ENCODE results near the gene SPACA5. TPM values are rescaled to one million over a fixed set of nuclear protein-coding genes. Genes with fewer than 3 reads are reported as not detected.
A peak's percentile ranks its signal among the peaks of the same experiment; 100 is the strongest.
"Not testable (repeated sequence)": the region's sequence is repeated elsewhere in the genome, so short reads cannot be mapped to it uniquely, and the experiment has no call there.

The SPACA5 gene
- total RNA-seq, 1 donor from 2014 or later = not detected

DNA sequence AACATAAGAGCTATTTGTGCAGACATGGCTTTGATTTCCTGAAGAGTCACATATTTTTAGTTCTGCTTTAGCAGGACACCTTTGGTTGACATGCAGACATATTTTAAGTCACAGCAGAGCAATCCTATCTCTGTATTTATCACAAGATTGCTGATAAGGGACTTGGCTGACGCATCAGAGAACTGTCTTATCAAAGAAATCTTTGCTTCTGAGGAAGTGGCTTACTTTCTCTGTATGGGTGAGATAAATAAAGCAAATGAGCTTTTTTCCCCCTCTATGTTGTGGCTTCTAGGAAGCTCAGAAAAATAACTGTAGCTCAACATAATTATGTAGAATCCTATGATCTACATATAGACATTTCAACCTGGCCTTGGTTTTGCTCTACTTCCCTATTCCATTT lies 13.1 kb downstream of the SPACA5 start:
- ATAC-seq (ENCODE audit: poor library complexity) = not testable (repeated sequence)

DNA sequence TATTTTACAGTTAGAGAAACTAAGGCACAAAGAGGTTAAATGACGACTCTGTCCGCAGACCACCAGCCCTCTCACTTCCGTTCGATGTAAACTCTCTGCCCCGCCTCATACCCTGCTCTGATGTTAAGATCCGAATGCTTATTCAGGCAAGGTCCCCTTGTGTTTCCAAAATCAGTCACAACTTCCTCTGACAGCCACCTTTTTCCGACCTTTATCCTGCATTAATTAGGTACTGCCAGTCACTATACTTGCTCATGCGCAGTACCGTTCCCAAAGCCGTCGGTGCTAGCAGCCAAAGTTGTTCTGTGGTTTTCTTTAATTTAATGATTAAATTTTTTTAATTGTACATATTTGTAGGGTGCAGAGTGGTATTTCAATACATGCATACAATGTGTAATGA lies 13.7 kb downstream of the SPACA5 start:
- peak; percentile 17 for ATAC-seq (ENCODE audit: poor library complexity)
- DNase-seq = not testable (repeated sequence)
- intact Hi-C loops (cut with DNase I) = loop anchor here (10.0 kb wide), 2 partner anchors 186 to 366 kb away; partner anchors contain the start of genes ELK1, UXT and ZNF81

More for the DNA sequence above, 13.1 kb downstream of the SPACA5 start:
- intact Hi-C loops (cut with DNase I) = loop anchor here (10.0 kb wide), 2 partner anchors 185 to 365 kb away; partner anchors contain the start of genes ELK1, UXT and ZNF81
- DNase-seq = not testable (repeated sequence)

- intact Hi-C loops (cut with DNase I) = loop anchor here (10.0 kb wide), 2 partner anchors 186 to 366 kb away; partner anchors contain the start of genes ELK1, UXT and ZNF81
- ATAC-seq (ENCODE audit: poor library complexity) = peak; percentile 93
- peak; percentile 86 for DNase-seq
Observed at GRCh38 chrX:48021026-48021900, 14.5 kb downstream of the SPACA5 start.

- DNase-seq = no peak
- intact Hi-C loops (cut with DNase I) = loop anchor here (10.0 kb wide), 2 partner anchors 187 to 367 kb away; partner anchors contain the start of genes ELK1, UXT and ZNF81
- no peak for ATAC-seq (ENCODE audit: poor library complexity)
Observed at GRCh38 chrX:48022100-48022499, 15.3 kb downstream of the SPACA5 start.

DNA sequence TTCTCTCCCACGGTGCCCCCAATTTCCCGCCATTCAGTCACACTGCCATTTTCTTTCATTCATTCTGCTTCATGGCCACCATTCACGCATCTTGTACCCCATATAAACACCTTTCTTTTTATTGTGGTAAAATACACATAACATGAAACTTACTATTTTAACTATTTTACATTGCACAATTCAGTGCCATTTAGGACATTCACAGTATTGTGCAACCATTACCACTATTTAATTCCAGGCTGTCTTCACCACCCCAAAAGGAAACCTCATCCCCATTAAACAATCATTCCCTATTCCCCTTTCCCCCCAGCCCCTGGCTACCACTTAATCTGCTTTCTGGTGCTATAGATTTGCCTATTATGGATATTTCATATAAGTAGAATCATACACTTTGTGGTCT lies 15.9 kb downstream of the SPACA5 start:
- ATAC-seq (ENCODE audit: poor library complexity) = no peak
- intact Hi-C loops (cut with DNase I) = loop anchor here (10.0 kb wide), 2 partner anchors 188 to 368 kb away; partner anchors contain the start of genes ELK1, UXT and ZNF81
- no peak for DNase-seq

DNA sequence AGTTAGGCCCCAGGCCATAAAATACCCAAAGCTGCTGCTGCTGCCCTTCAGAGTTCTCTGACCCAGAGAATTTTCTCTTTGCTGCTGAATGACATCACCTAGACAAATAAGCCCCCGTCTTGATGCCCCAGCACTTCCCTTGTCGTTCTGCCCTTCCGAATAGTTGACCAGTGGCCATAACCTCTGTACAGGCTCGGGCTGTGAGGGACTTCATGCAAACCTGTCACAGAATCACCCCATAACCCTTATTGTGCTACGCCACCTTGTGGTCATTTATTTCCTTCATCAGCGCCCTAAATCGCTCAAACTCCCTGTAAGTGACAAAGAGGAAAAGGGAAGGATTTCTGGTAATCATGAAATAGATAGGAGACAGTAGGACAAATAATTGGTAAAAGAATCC lies 18.8 kb downstream of the SPACA5 start:
- intact Hi-C loops (cut with DNase I) = loop anchor here (10.0 kb wide), 2 partner anchors 191 to 371 kb away; partner anchors contain the start of genes ELK1, UXT and ZNF81
- peak; percentile 76 for ATAC-seq (ENCODE audit: poor library complexity)
- DNase-seq = no peak

- not testable (repeated sequence) for ATAC-seq (ENCODE audit: poor library complexity); DNase-seq
- intact Hi-C loops (cut with DNase I) = loop anchor here (10.0 kb wide), 2 partner anchors 193 to 373 kb away; partner anchors contain the start of genes ELK1, UXT and ZNF81
Observed at GRCh38 chrX:48027545-48027944, 20.8 kb downstream of the SPACA5 start.

DNA sequence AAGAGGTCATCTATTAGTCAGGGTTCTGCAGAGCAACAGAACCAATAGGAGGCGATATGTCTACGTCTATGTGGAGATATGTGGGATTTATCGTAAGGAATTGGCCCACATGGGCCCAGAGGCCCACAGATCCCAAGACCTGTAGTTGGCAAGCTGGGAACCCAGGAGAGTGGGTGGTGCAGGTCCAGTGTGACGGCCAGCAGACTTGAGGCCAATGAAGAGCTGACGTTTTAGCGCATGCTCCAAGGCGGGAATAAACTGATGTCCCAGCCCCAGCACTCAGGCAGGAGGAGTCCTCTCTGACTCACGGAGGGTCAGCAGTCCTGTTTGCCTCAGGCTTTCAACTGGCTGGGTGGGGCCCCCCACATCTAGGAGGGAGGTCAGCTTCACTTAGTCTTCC lies 21.3 kb downstream of the SPACA5 start:
- DNase-seq = no peak
- intact Hi-C loops (cut with DNase I) = loop anchor here (10.0 kb wide), 2 partner anchors 193 to 373 kb away; partner anchors contain the start of genes ELK1, UXT and ZNF81
- ATAC-seq (ENCODE audit: poor library complexity) = no peak

- DNase-seq = no peak
- ATAC-seq (ENCODE audit: poor library complexity) = no peak
Observed at GRCh38 chrX:48030237-48030636, 23.4 kb downstream of the SPACA5 start.

DNA sequence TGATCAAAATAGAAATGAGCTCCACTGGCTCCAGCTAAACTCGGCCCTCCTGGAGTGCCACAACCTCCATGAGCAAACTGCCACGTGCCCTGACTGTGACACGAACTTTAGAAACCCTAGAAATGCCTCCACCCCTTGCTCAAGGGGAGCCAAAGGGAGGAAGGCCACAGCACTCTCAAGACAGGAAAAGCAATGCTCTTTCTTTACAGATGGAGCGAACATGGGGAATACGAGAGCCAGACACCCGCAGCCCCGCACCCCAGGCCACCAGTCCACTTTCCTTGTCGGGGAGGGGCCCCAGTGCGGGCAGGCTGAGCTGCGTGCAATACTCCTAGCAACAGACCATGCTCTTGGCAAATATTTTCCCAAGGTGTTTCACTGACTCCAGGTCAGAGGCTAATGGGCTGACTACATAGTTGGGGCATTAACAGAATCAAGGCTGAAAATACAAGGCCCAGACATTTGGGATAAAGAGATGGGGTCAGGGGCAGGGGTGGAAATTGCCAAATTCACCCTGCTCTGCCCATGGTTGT lies 23.9 kb downstream of the SPACA5 start:
- intact Hi-C loops (cut with DNase I); ATAC-seq (ENCODE audit: poor library complexity); DNase-seq: not testable (repeated sequence)

More at GRCh38 chrX:48030237-48030636, 23.4 kb downstream of the SPACA5 start:
- intact Hi-C loops (cut with DNase I) = no loop called here

GRCh38 chrX:48035891-48036290 lies 29.1 kb downstream of the SPACA5 start:
- intact Hi-C loops (cut with DNase I) = no loop called here
- ATAC-seq (ENCODE audit: poor library complexity) (no peak), DNase-seq (no peak)

DNA sequence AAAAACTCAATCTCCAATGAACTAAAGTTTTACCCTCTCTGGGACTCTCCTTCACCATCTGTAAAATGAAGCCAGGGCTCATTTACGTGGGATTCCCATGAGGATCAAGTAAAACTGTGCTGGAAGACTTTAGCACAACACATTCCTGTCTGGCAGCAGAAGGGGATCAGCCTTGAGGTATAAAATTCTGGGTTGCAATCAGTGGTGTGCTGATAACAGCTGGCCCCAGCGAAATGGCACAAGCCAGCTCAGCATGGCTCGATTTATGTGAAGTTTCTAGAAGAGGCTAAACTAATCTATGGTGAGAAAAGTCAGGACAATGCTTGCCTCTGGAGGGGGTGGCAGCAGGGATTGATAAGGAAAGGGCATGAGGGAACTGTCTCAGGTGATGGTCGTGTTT lies 36.3 kb downstream of the SPACA5 start:
- intact Hi-C loops (cut with DNase I) = no loop called here

GRCh38 chrX:48045410-48046311 lies 38.9 kb downstream of the SPACA5 start:
- intact Hi-C loops (cut with DNase I) = no loop called here
- DNase-seq = peak; percentile 49
- ATAC-seq (ENCODE audit: poor library complexity) = peak; percentile 82

More for the DNA sequence above, 36.3 kb downstream of the SPACA5 start:
- no peak for DNase-seq
- no peak for ATAC-seq (ENCODE audit: poor library complexity)

GRCh38 chrX:48046846-48047245 lies 40.1 kb downstream of the SPACA5 start:
- ATAC-seq (ENCODE audit: poor library complexity) (no peak), DNase-seq (no peak)
- intact Hi-C loops (cut with DNase I) = no loop called here

GRCh38 chrX:48058621-48059295 lies 52.0 kb downstream of the SPACA5 start:
- intact Hi-C loops (cut with DNase I) = no loop called here
- ATAC-seq (ENCODE audit: poor library complexity) (no peak), DNase-seq (no peak)

DNA sequence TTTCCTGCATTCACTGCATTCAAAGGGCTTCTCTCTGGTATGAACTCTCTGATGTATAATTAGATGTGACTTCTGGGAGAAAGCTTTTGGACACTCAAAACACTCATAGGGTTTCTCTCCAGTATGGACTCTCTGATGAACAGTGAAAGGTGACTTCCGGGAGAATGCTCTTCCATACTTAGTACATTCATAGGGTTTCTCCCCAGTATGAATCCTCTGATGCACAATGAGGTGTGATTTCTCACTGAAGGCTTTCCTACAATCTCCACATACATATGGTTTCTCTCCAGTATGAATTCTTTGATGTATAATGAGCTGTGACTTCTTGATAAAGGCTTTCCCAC lies 52.5 kb downstream of the SPACA5 start:
- no peak for DNase-seq
- intact Hi-C loops (cut with DNase I) = no loop called here
- no peak for ATAC-seq (ENCODE audit: poor library complexity)

Measured in Right ventricle myocardium superior (tissue), 1 donor.